Body of pancreas (tissue), 4 donors: ENCODE data around the gene ALCAM. TPM values are rescaled to one million over a fixed set of nuclear protein-coding genes. Genes with fewer than 3 reads are reported as not detected.

Experiments used
- ATAC-seq: fragments of 150-250 bp; one replicate; pipeline ENCODE4 v1.9.1; 2016
- DNase-seq, 4 donors: peaks; one replicate each; pipeline ENCODE4 v3.0.0-alpha.2; 2019
- H3K27ac ChIP-seq, 4 donors: fragments of 200-600 bp; sonication (generic); 1 replicate in 3 of 4; 2 replicates in 1 of 4; pipeline versions ENCODE4 v1.5.1 to v1.6.1; 2016 to 2019; ENCODE audit warnings: mild to moderate bottlenecking in 1 of 4, mixed read lengths in 1 of 4, moderate library complexity in 1 of 4
- H3K27me3 ChIP-seq, 2 donors: fragments of 200-600 bp; sonication (generic); one replicate each; pipeline ENCODE4 v1.6.0; 2016; ENCODE audit warnings: mild to moderate bottlenecking in 1 of 2
- H3K36me3 ChIP-seq, 2 donors: fragments of 200-600 bp; sonication (generic); replicated peaks in 1 of 2; 2 replicates each; pipeline ENCODE4 v1.5.1; 2016; ENCODE audit warnings: low read depth in 2 of 2; ENCODE audit not compliant: insufficient read depth in 1 of 2
- H3K4me1 ChIP-seq: fragments of 200-600 bp; sonication (generic); one replicate; pipeline ENCODE4 v1.6.0; 2016
- H3K4me3 ChIP-seq, 2 donors: fragments of 200-600 bp; sonication (generic); 1 replicate in 1 of 2; 2 replicates in 1 of 2; pipeline ENCODE4 v1.5.1; 2016 to 2019
- H3K9me3 ChIP-seq, 3 donors: fragments of 200-600 bp; sonication (generic); 1 replicate in 2 of 3; 2 replicates in 1 of 3; pipeline ENCODE4 v1.5.1; 2016
- POLR2A ChIP-seq, 3 donors: fragments of 450-650 bp; IDR thresholded peaks; one replicate each; pipeline ENCODE4 v1.6.1; 2016; ENCODE audit warnings: antibody characterized with exemption in 3 of 3, mild to moderate bottlenecking in 2 of 3
- WGBS, 2 donors: methylation state at CpG; one replicate each; pipeline ENCODE4 v1.1.5; 2017; 5-methylcytosine and 5-hydroxymethylcytosine counted together
- intact Hi-C: fragments of 100-400 bp; cut with DNase I; formaldehyde crosslinking; loops from one replicate; pipeline ENCODE4 v1.15.1; 2023
- total RNA-seq, 2 donors: library from RNA; depleted of rRNA; stranded (reverse); fragments of >200 nt; gene quantifications; one replicate each; pipeline ENCODE4 v1.1.0, GENCODE V29; 2016
- TF ChIP-seq, protein P1 (sequence below), 7 experiments: fragments of 450-650 bp in 4 of 7; fragments of 200-600 bp in 3 of 7; sonication (generic) in 3 of 7; IDR thresholded peaks; one replicate each; pipeline ENCODE4 v1.5.1; 2016 to 2019; ENCODE audit warnings: antibody characterized with exemption in 7 of 7

The ALCAM gene
- total RNA-seq, 2 donors from 2014 or later = 34.8 to 35.3 TPM

DNA sequence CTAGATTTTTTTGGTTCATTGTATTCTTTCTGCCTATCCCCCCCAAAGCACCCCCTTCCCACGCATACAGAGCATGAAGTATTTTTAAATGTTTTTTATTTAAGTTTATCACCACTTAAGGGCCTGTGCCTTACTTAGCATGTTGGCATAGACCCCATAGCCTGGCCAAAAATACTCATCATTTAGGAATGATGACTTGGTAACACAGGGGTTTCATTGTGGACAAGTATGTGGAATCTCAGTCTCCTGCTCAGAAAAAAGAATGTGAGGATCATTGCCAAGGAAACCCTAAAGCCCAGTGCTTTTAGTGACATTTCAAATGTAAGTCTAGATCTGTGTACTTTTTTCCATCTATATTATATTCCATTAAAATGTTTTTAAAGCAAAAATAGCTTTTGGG lies 146.3 kb downstream of the ALCAM start:
- Histone ChIP-seq H3K27me3 (no peaks in the 10 kb centered on the region), H3K36me3 (no peaks in the 10 kb centered on the region), H3K9me3 (no peaks in the 10 kb centered on the region), H3K27ac (no peak overlapping the region), H3K4me3 (no peak overlapping the region), H3K4me1 (no peaks in the 10 kb centered on the region)
- DNase-seq = no peak
- WGBS, 2 donors = 91 to 94% methylated on average over 1 of the region's 1 CpG
- TF ChIP-seq POLR2A (IDR thresholded peaks at IDR 0.05) = no peak
- TF ChIP-seq, protein P1, sequence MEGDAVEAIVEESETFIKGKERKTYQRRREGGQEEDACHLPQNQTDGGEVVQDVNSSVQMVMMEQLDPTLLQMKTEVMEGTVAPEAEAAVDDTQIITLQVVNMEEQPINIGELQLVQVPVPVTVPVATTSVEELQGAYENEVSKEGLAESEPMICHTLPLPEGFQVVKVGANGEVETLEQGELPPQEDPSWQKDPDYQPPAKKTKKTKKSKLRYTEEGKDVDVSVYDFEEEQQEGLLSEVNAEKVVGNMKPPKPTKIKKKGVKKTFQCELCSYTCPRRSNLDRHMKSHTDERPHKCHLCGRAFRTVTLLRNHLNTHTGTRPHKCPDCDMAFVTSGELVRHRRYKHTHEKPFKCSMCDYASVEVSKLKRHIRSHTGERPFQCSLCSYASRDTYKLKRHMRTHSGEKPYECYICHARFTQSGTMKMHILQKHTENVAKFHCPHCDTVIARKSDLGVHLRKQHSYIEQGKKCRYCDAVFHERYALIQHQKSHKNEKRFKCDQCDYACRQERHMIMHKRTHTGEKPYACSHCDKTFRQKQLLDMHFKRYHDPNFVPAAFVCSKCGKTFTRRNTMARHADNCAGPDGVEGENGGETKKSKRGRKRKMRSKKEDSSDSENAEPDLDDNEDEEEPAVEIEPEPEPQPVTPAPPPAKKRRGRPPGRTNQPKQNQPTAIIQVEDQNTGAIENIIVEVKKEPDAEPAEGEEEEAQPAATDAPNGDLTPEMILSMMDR (IDR thresholded peaks at IDR 0.05) = no peak
- ATAC-seq = no peak
- intact Hi-C loops = no loop called here

DNA sequence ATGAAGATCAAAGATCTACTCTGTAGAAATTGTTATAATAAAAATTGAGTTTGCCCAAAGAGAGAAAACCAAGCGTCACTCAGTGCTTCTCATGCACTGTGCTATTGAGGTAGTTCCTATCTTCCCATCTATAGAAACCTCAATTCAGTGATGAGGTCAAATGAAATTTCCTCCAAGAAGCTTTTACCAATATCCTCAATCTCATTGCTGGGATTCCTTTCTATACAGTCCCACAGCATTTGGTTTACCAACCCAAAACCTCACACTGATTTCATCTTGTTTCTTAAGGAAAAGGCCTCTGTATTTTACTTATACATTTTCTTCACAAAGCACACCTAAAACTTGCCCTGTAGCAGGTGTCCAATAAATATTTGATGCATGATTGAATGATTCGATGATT lies 147.2 kb downstream of the ALCAM start:
- H3K4me1 ChIP-seq = no peaks in the 10 kb centered on the region
- no peak for DNase-seq
- H3K9me3 ChIP-seq = no peaks in the 10 kb centered on the region
- intact Hi-C loops = no loop called here
- no peak overlapping the region for H3K27ac ChIP-seq
- H3K27me3 ChIP-seq = no peaks in the 10 kb centered on the region
- H3K4me3 ChIP-seq = no peak overlapping the region
- 83 to 96% methylated on average over 2 of the region's 2 CpGs for WGBS, 2 donors
- no peak for ATAC-seq
- TF ChIP-seq, protein P1 (IDR thresholded peaks at IDR 0.05) = no peak
- no peak for TF ChIP-seq POLR2A (IDR thresholded peaks at IDR 0.05)
- no peaks in the 10 kb centered on the region for H3K36me3 ChIP-seq

DNA sequence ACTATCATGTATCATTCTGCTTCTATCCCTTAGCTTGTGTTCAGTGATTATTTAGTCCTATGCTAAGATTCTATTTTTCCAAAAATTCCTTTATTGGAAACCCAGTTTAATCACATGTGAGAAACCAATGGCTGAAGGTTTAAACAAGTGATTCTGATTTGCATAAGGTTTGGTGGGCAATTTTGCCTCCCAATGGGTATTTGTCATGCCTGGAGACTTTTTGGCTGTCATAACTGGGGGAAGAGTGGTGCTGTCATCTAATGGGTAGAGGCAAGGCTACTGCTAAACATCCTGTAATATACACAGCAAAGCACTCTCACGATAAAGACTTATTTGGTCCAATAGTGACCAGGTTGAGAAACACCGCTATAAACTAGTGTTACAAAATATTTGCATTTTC lies 148.7 kb downstream of the ALCAM start:
- WGBS, 2 donors = 91 to 94% methylated on average over 2 of the region's 2 CpGs
- Histone ChIP-seq H3K27me3 (no peaks in the 10 kb centered on the region), H3K4me3 (no peak overlapping the region), H3K36me3 (no peaks in the 10 kb centered on the region), H3K9me3 (no peaks in the 10 kb centered on the region), H3K27ac (no peak overlapping the region), H3K4me1 (no peaks in the 10 kb centered on the region)
- DNase-seq = no peak
- ATAC-seq = no peak
- intact Hi-C loops = no loop called here
- TF ChIP-seq POLR2A (IDR thresholded peaks at IDR 0.05) = no peak
- TF ChIP-seq, protein P1 (IDR thresholded peaks at IDR 0.05) = no peak

DNA sequence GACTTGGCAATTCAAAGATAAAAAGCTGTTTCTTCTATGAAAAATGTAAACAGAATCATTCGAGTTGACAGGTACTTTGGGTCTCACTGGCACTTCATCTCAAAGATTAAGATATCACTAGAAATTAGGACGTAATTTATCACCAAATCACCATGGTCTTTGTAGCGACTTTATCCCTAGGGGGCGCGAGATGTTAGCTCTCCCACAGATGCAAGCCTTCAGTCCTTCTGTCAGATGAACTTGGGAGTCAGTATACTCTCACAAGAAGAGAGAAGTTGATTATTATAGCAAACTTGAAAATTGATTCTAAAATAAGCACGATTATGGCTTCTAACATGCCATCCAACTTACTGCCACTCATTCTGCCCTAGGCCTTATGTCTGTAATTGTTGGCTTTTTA lies 150.3 kb downstream of the ALCAM start:
- intact Hi-C loops = no loop called here
- no peaks in the 10 kb centered on the region for H3K4me1 ChIP-seq
- 44 to 50% methylated on average over 6 of the region's 6 CpGs for WGBS, 2 donors
- no peaks in the 10 kb centered on the region for H3K36me3 ChIP-seq
- H3K27me3 ChIP-seq = no peaks in the 10 kb centered on the region
- H3K4me3 ChIP-seq = no peak overlapping the region
- no peaks in the 10 kb centered on the region for H3K9me3 ChIP-seq
- no peak for DNase-seq
- no peak for TF ChIP-seq POLR2A (IDR thresholded peaks at IDR 0.05)
- TF ChIP-seq, protein P1 (IDR thresholded peaks at IDR 0.05) = no peak
- ATAC-seq = no peak
- H3K27ac ChIP-seq = no peak overlapping the region

DNA sequence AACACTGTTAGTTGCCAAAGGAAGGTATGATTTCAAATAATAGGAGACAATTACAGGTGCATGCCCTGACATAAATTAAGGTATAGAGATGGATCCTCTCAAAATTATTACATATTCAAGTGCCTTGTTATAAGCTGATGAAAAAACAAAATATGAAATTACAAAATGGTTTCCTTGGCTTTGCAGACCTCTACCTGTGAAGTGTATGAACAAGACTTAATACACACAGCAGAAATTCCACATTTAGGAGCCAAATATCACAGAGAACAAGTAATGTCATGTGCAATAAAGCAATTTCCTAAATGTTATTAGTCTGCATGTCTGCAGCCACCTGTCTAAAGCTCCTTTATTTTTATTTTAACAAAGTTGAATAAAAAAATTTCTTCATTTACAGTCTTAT lies 151.5 kb downstream of the ALCAM start:
- TF ChIP-seq POLR2A (IDR thresholded peaks at IDR 0.05) = no peak
- TF ChIP-seq, protein P1 (IDR thresholded peaks at IDR 0.05) = peak in 1 of 7 experiments; percentile 29
- no peaks in the 10 kb centered on the region for H3K27me3 ChIP-seq
- ATAC-seq = no peak
- no peak for DNase-seq
- H3K4me3 ChIP-seq = no peak overlapping the region
- H3K9me3 ChIP-seq = no peaks in the 10 kb centered on the region
- intact Hi-C loops = no loop called here
- H3K4me1 ChIP-seq = no peaks in the 10 kb centered on the region
- no peak overlapping the region for H3K27ac ChIP-seq
- no peaks in the 10 kb centered on the region for H3K36me3 ChIP-seq
